HEK293 (cell line): ENCODE measurements around the gene RBM4.

Experiments
- CTCF ChIA-PET: fragments of 350-600 bp; formaldehyde crosslinking; extraction: SDS; loops from one replicate; lab custom pipeline; 2021; ENCODE audit warnings: antibody characterized with exemption; lab: Yijun Ruan, JAX
- POLR2A ChIA-PET: fragments of 300-600 bp; formaldehyde crosslinking; extraction: SDS; loops from one replicate; lab custom pipeline; 2020; ENCODE audit warnings: antibody characterized with exemption, inconsistent platforms; lab: Yijun Ruan, JAX
- H3K27ac ChIP-seq: fragments of 200-500 bp; sonication (Bioruptor generic); 2 replicates; pipeline ENCODE4 v1.5.1; 2014; ENCODE audit warnings: low read depth, low read length, control low read depth, inconsistent platforms; ENCODE audit errors: extremely low read depth
- H3K36me3 ChIP-seq, 2 experiments: fragments of 200-500 bp in 1 of 2; sonication (Bioruptor generic) in 1 of 2; 1 replicate in 1 of 2; 2 replicates in 1 of 2; pipeline ENCODE4 v1.5.1; 2014 to 2017; ENCODE audit warnings: inconsistent platforms in 2 of 2, low read length in 2 of 2; ENCODE audit not compliant: control insufficient read depth in 2 of 2, insufficient read depth in 1 of 2
- H3K4me1 ChIP-seq: fragments of 200-500 bp; sonication (Bioruptor generic); 2 replicates; pipeline ENCODE4 v1.5.1; 2014; ENCODE audit warnings: mild to moderate bottlenecking, low read length, inconsistent platforms; ENCODE audit not compliant: control insufficient read depth, insufficient read depth
- H3K4me3 ChIP-seq: 2 replicates; pipeline ENCODE4 v1.5.1; 2011; ENCODE audit warnings: low read depth, mild to moderate bottlenecking, control low read depth, low read length, moderate library complexity
- H3K9me3 ChIP-seq: fragments of 200-500 bp; sonication (Bioruptor generic); 2 replicates; pipeline ENCODE4 v1.5.1; 2014; ENCODE audit warnings: low read depth, low read length, inconsistent platforms; ENCODE audit not compliant: control insufficient read depth, insufficient read depth
- GLI4 ChIP-seq: fragments of 450-650 bp; formaldehyde crosslinking; IDR thresholded peaks from 2 replicates; pipeline ENCODE4 v1.5.1; 2016; ENCODE audit warnings: missing biosample characterization, missing genetic modification characterization
- HOXA7 ChIP-seq: sonication (generic); formaldehyde crosslinking; IDR thresholded peaks from 2 replicates; pipeline ENCODE4 v1.8.1; 2022; ENCODE audit warnings: missing genetic modification reagents, borderline replicate concordance
- KLF17 ChIP-seq: fragments of 450-650 bp; formaldehyde crosslinking; IDR thresholded peaks from 2 replicates; pipeline ENCODE4 v1.5.1; 2016; ENCODE audit warnings: missing biosample characterization, missing genetic modification characterization
- PRDM10 ChIP-seq: fragments of 450-650 bp; formaldehyde crosslinking; IDR thresholded peaks from 2 replicates; pipeline ENCODE4 v1.5.1; 2016; ENCODE audit warnings: missing biosample characterization, missing genetic modification characterization
- SP2 ChIP-seq: fragments of 450-650 bp; formaldehyde crosslinking; IDR thresholded peaks from 2 replicates; pipeline ENCODE4 v1.5.1; 2016; ENCODE audit warnings: missing biosample characterization, missing genetic modification characterization
- YY1 ChIP-seq: fragments of 450-650 bp; formaldehyde crosslinking; IDR thresholded peaks from 2 replicates; pipeline ENCODE4 v1.5.1; 2018; ENCODE audit warnings: missing biosample characterization, missing genetic modification characterization
- ZBTB11 ChIP-seq: fragments of 450-650 bp; formaldehyde crosslinking; conservative IDR thresholded peaks from 2 replicates; pipeline ENCODE4 v1.5.1; 2016; ENCODE audit warnings: low read depth, missing biosample characterization, missing genetic modification characterization
- ZNF148 ChIP-seq: fragments of 450-650 bp; formaldehyde crosslinking; IDR thresholded peaks from 2 replicates; pipeline ENCODE4 v1.5.0; 2017; ENCODE audit warnings: missing biosample characterization, missing genetic modification characterization, borderline replicate concordance
- ZNF169 ChIP-seq: fragments of 450-650 bp; formaldehyde crosslinking; IDR thresholded peaks from 2 replicates; pipeline ENCODE4 v1.5.1; 2016; ENCODE audit warnings: missing biosample characterization, missing genetic modification characterization
- ZNF24 ChIP-seq: fragments of 450-650 bp; formaldehyde crosslinking; IDR thresholded peaks from 2 replicates; pipeline ENCODE4 v1.5.1; 2016; ENCODE audit warnings: missing biosample characterization, missing genetic modification characterization
- ZNF335 ChIP-seq: fragments of 450-650 bp; formaldehyde crosslinking; conservative IDR thresholded peaks from 2 replicates; pipeline ENCODE4 v1.5.1; 2016; ENCODE audit warnings: missing biosample characterization, missing genetic modification characterization
- ZNF391 ChIP-seq: fragments of 450-650 bp; formaldehyde crosslinking; IDR thresholded peaks from 2 replicates; pipeline ENCODE4 v1.5.1; 2016; ENCODE audit warnings: low read depth, missing biosample characterization, missing genetic modification characterization, borderline replicate concordance
- ZNF449 ChIP-seq: fragments of 450-650 bp; formaldehyde crosslinking; IDR thresholded peaks from 2 replicates; pipeline ENCODE4 v1.5.1; 2017; ENCODE audit warnings: missing biosample characterization, mild to moderate bottlenecking, missing genetic modification characterization, moderate library complexity
- ZNF548 ChIP-seq: fragments of 450-650 bp; formaldehyde crosslinking; IDR thresholded peaks from 2 replicates; pipeline ENCODE4 v1.5.1; 2016; ENCODE audit warnings: missing biosample characterization, missing genetic modification characterization
- ZNF660 ChIP-seq: fragments of 450-650 bp; IDR thresholded peaks from 2 replicates; pipeline ENCODE4 v1.5.1; 2018; ENCODE audit warnings: missing biosample characterization, mild to moderate bottlenecking, missing genetic modification characterization
- ZNF664 ChIP-seq: fragments of 450-650 bp; formaldehyde crosslinking; IDR thresholded peaks from 2 replicates; pipeline ENCODE4 v1.5.1; 2016; ENCODE audit warnings: missing biosample characterization, missing genetic modification characterization

RBM4 gene

GRCh38 chr11:66676282-66676919, 37.9 kb downstream of the RBM4 start (continued):
- no peak for TF ChIP-seq ZNF664 (tag by site-specific recombination)

GRCh38 chr11:66676931-66677598, 38.6 kb downstream of the RBM4 start:
- Histone ChIP-seq H3K36me3 (peaks cover 0 to 21% of the 10 kb centered on the region in 2 experiments; a peak in 2 of 3 replicates), H3K4me3 (peak overlapping the region; percentile 76), H3K9me3 (no peaks in the 10 kb centered on the region), H3K4me1 (no peaks in the 10 kb centered on the region), H3K27ac (peak overlapping the region; percentile 72; the same call in 1 of the 2 replicates)
- ChIA-PET CTCF (interaction anchor here (0.6 to 4.8 kb wide), 13 partner anchors 17 to 288 kb away, joined by 3 to 81 read pairs (median 4); partner anchors contain the start of genes ACTN3 and ZDHHC24), POLR2A (interaction anchor here (0.6 to 4.0 kb wide), 24 partner anchors 8 to 754 kb away, joined by 3 to 38 read pairs (median 5); partner anchors contain the start of genes CCDC87, CCS, DPP3 and MRPL11)
- TF ChIP-seq ZNF24 (no peak), GLI4 (tag by site-specific recombination) (peak; percentile 37; the same call in 1 of the 2 replicates), PRDM10 (tag by site-specific recombination) (0 out of 2 replicates have a peak, but pooled peaks have one; percentile 5), ZNF169 (tag by site-specific recombination) (no peak), ZNF660 (tag by site-specific recombination) (peak; percentile 82; the same call in 1 of the 2 replicates), YY1 (tag by site-specific recombination) (no peak), ZBTB11 (tag by site-specific recombination) (0 out of 2 replicates have a peak, but pooled peaks have one; percentile 22)

GRCh38 chr11:66677599-66678375, 39.3 kb downstream of the RBM4 start, which contains the start of gene RBM4B:
Gene RBM4B, minus strand, starts transcription at chr11:66677887. Its CDS starts 808 bp downstream, at chr11:66677079.
- H3K4me1 ChIP-seq: no peaks in the 10 kb centered on the region
- no peaks in the 10 kb centered on the region for H3K9me3 ChIP-seq
- POLR2A ChIA-PET: interaction anchor here (0.6 to 4.0 kb wide), 31 partner anchors 14 to 755 kb away, joined by 3 to 38 read pairs (median 4); partner anchors contain the start of genes CCDC87, CCS, DPP3 and MRPL11
- peak within 1 kb of the TSS; percentile 72 for H3K27ac ChIP-seq
- peaks cover 0 to 21% of the 10 kb centered on the region in 2 experiments; a peak in 2 of 3 replicates for H3K36me3 ChIP-seq
- CTCF ChIA-PET: interaction anchor here (0.6 to 4.8 kb wide), 36 partner anchors 11 to 507 kb away, joined by 3 to 81 read pairs (median 4); partner anchors contain the start of genes ACTN3, MRPL11, RBM4 and RCE1
- H3K4me3 ChIP-seq: peak within 1 kb of the TSS; percentile 76
- peak; percentile 72; the same call in 1 of the 2 replicates for TF ChIP-seq KLF17
- TF ChIP-seq ZNF391 (tag by site-specific recombination): 0 out of 2 replicates have a peak, but pooled peaks have one; percentile 62
- TF ChIP-seq SP2 (tag by site-specific recombination): peak; percentile 95
- TF ChIP-seq ZNF548: no peak
- TF ChIP-seq HOXA7: no peak
- no peak for TF ChIP-seq ZNF449 (tag by site-specific recombination)
- TF ChIP-seq ZNF148 (tag by site-specific recombination): no peak
- peak; percentile 98 for TF ChIP-seq ZNF335
